GM11168 (cell line): ENCODE results near the gene SHROOM3.

Experiments used
- in situ Hi-C: fragments of 300-500 bp; cut with MboI; formaldehyde crosslinking; loops from one replicate; pipeline ENCODE4 v1.12.0; 2022; ENCODE audit warnings: low sequenced_read_pairs; ENCODE audit not compliant: unreplicated experiment

The SHROOM3 gene

DNA sequence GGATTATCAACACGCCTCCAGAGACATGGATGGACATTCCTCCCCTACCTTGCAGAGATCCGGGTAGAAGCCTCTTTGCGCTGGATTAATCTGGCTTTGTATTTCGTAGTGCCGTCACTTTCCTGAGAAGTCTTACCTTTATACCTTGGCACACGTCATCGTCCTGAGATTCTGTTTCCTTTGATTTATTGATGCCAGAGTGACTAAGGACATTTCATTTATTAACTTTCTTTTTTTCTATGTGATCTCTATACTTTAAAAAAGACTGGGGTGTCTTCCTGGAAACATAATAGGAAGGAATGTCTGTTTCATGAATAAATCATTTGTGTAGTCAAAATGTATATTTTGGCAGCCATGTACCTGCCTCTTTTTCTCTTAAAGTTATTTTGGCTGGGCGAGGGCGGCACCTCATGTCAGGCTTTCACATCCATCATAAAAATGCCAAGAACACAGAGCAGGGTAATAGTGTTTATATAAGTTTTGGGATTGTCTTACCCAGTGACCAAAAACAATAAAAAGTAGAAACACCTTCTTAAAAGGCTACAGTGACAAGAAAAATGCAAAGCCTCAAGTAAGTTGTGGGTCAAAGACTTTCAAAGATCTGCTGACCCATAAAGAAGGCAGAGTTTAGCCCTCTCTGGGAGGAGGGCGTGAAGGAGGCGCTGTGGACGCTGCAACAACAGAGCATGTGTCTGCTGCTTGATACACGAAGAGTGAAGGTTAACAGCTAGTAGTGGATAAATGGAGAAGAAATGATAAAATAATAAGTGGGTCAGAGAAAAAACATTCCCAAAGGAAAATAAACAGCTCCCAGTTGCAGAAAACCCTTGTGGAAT is 124.4 kb downstream of the SHROOM3 start:
- in situ Hi-C loops: no loop called here

DNA sequence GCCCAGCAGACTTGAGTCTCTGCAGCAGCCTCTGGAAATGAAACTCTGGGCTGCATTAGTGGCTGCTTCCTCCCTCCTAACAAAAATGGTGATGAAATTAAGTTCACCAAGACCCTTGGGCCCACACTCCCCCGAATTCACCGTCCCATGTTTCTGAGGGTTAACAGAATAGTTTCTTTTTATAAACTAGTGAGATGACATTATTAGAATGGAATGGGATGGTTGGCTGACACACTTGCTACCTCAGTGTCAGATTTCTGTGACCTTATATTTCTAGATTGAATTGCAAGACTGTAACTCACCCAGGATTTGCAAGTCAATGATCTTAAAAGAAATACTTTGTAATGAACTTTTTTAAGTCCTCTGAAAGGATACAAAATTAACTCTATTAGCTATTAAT is 127.1 kb downstream of the SHROOM3 start:
- in situ Hi-C loops: no loop called here

DNA sequence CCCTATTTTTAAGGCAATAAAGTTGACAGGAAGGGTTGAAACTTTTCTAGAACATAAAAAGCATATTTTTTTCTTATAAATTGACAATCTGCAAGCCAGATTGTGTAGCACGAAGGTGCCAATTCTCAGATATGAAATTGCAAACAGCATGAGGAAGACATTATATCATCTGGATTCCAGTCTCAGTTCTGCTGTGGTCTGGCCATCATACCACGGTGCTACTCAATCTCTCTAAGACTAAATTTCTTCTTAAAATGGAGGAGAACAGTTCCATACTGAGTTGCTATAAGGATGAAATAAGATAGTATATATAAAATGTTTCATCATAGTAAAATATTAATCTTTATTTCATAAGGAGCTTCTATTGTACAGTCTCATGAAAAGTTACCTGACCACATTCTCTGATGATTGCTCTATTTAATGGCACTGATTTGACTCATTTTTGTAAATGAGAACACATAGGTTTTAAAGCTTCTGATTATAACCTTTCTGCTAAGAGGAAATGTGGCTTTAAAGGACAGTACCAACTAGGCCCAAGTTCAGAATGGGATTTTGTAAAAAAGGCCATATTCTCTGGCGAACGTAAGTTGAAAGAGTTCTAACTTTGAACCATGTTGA is 127.9 kb downstream of the SHROOM3 start:
- in situ Hi-C loops: no loop called here

DNA sequence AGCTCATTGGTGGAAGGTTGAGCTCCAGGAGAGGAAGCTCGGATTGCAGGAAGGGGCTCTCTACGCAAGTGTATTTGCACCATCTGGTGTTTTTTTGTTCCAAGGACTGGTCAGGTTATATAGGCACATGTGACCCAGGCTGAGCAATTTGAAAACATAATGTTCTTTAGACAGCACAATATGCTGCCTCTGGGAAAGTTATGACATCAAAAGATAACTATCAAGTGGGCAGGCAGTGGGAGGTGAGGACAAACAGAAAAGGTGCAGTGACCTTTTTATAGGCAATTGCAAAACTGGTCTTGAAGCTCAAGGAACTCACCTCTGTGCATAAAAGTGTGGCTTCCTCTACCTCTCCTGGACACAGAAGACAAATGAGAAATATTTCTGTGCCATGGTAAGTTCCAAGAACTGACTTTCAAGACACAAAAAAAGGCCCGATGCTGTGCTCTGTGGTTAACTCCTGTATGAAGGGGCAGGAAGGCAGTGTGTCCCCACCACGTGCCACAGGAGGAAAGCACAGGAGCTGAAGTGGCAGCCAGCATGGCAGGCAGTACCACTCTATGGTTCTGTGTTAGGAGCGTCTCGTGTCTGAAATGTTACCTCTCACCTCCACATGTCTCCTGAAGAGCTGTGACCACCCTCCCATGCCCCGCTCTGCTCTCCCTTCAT is 128.6 kb downstream of the SHROOM3 start:
- in situ Hi-C loops: no loop called here

DNA sequence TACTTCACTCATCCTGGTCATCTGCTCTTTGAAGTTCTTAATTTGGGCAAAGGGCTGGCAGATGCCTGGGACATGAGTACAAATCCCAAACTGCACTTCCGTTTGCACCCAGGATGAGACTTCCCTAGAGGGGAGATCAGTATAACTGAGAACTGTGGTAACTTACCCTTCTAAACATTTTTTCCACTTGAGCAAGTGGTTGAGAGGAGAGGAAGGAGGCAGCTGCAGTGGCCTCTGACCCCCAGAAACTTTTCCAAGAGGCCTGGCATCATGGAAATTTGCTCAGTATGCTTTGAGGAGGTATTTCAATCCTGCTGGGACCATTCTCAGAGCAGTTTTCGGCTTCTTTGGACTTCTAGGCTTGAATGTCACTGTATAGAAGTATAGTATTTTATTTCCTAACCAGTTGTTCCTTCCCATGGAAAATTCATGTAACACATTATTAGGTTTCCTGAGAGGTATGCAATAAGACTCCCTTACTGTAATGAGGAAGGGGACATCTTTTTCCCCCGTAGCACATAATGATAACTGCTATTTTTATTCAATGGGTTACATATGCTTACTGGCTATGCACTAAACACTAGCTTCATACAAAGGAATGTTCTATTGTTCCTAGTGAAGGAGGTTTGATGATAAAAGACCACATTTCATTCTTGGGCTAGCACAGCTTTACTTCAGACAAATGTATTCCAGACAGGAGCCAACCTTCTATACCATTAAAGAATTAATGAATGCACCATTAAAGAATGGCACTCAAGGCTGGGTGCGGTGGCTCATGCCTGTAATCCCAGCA is 129.3 kb downstream of the SHROOM3 start:
- in situ Hi-C loops: no loop called here

DNA sequence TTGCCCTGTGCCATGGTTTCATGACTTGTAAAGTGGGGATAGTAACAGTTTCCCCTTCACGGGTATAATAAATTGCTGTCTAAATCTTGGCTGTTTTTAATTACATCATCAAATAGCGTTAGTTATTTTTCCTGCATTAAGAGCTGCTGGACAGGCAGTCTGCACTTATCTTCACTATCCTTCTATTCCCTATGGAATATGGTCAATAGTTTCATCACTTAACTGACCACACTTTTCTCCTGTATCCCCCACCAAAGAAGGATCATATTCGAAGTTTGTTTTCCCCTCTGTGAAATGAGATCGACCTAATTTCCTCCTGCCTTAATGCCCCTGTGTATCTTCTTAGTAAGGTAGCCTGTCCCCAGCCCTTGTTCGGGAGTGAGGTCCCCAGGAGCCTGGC is 133.2 kb downstream of the SHROOM3 start:
- in situ Hi-C loops: no loop called here

- in situ Hi-C loops: no loop called here
These were observed 134.2 kb downstream of the SHROOM3 start for GRCh38 chr4:76569225-76569624.

GRCh38 chr4:76569706-76570105 is 134.7 kb downstream of the SHROOM3 start:
- in situ Hi-C loops: no loop called here

GRCh38 chr4:76570141-76570973 is 135.3 kb downstream of the SHROOM3 start:
- in situ Hi-C loops: no loop called here

DNA sequence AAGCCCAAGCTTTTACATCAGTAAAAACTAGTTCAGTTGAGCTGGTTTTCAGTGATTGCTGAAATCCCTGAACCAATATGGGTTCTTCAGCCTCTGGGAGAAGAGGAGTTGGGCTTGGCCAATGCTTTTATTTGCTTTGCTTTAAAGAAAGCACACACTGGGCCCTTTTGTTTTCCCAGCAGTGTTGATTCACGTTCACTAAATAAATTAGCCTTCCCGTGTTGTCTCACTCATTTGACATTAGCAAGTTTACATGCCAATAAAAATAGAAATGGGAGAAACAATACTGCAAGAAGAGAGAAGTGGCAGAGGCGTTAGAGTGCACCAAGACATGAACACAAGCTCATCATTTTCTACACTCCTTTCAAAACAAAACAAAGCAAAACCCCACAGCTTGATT is 136.2 kb downstream of the SHROOM3 start:
- in situ Hi-C loops: no loop called here

GRCh38 chr4:76572224-76572623 is 137.2 kb downstream of the SHROOM3 start:
- in situ Hi-C loops: no loop called here

GRCh38 chr4:76576824-76577223 is 141.8 kb downstream of the SHROOM3 start:
- in situ Hi-C loops: no loop called here

GRCh38 chr4:76578002-76578560 is 143.1 kb downstream of the SHROOM3 start:
- in situ Hi-C loops: no loop called here

GRCh38 chr4:76579596-76580375 is 144.8 kb downstream of the SHROOM3 start:
- in situ Hi-C loops: no loop called here

GRCh38 chr4:76581077-76581962 is 146.3 kb downstream of the SHROOM3 start:
- in situ Hi-C loops: no loop called here

- in situ Hi-C loops: no loop called here
These were observed 147.2 kb downstream of the SHROOM3 start for GRCh38 chr4:76582074-76582816.

DNA sequence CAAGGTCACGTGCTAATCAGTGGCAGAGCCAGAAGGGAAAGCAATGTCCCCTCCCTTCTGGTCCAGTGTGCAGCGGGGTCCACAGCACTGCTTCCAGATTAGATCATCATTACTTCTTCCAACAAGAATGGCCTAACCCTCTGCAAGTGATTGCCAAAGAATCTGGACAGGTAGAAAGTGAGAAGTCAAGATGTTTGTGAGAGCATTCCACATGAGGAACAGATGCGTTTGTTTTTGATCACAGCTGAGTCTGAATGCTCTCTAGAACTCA is 147.7 kb downstream of the SHROOM3 start:
- in situ Hi-C loops: no loop called here
